Common myeloid progenitor, CD34-positive (primary cell): Measurements from ENCODE around the gene SLIT3.

Experiments
- CTCF ChIA-PET: fragments of 350-600 bp; sonication (Branson Sonifier 250); formaldehyde crosslinking; loops from one replicate; lab custom pipeline; 2021; ENCODE audit warnings: antibody characterized with exemption; lab: Charles Lee
- POLR2A ChIA-PET: fragments of 350-600 bp; sonication (Branson Sonifier 250); formaldehyde crosslinking; loops from one replicate; lab custom pipeline; 2021; ENCODE audit warnings: antibody characterized with exemption; lab: Charles Lee
- DNase-seq, 3 donors: peaks; one replicate each; pipeline versions ENCODE4 v3.0.0 to v3.0.0-alpha.2; 2013
- H3K27ac ChIP-seq, 2 experiments: 1 replicate in 1 of 2; 2 replicates in 1 of 2; pipeline ENCODE4 v1.7.0; 2013; ENCODE audit warnings: inconsistent platforms in 2 of 2, low read length in 2 of 2, mild to moderate bottlenecking in 2 of 2, low read depth in 1 of 2, moderate library complexity in 1 of 2; ENCODE audit not compliant: severe bottlenecking in 2 of 2, insufficient read depth in 1 of 2, poor library complexity in 1 of 2
- H3K27me3 ChIP-seq, 5 experiments: replicated peaks in 2 of 5; 1 replicate in 3 of 5; 2 replicates in 2 of 5; pipeline versions ENCODE4 v1.6.1 to v1.7.0; 2013; ENCODE audit warnings: low read length in 4 of 5, mild to moderate bottlenecking in 2 of 5, moderate library complexity in 2 of 5, inconsistent platforms in 1 of 5; ENCODE audit not compliant: insufficient read depth in 5 of 5, control insufficient read depth in 4 of 5
- H3K36me3 ChIP-seq, 4 experiments: 1 replicate in 2 of 4; 2 replicates in 2 of 4; pipeline versions ENCODE4 v1.6.1 to v1.7.0; 2013; ENCODE audit warnings: low read length in 3 of 4, control low read depth in 1 of 4, mild to moderate bottlenecking in 1 of 4; ENCODE audit not compliant: control insufficient read depth in 4 of 4, insufficient read depth in 4 of 4
- H3K4me1 ChIP-seq, 4 experiments: 1 replicate in 3 of 4; 2 replicates in 1 of 4; pipeline versions ENCODE4 v1.6.1 to v1.7.1; 2013; ENCODE audit warnings: low read length in 3 of 4, mild to moderate bottlenecking in 3 of 4, control low read depth in 1 of 4, inconsistent platforms in 1 of 4, moderate library complexity in 1 of 4; ENCODE audit not compliant: control insufficient read depth in 4 of 4, insufficient read depth in 4 of 4; ENCODE audit errors: control extremely low read depth in 1 of 4
- H3K4me3 ChIP-seq, 7 experiments: 1 replicate in 4 of 7; 2 replicates in 3 of 7; pipeline versions ENCODE4 v1.5.1 to v1.7.0; 2013; ENCODE audit warnings: mild to moderate bottlenecking in 7 of 7, low read length in 6 of 7, moderate library complexity in 6 of 7, inconsistent platforms in 2 of 7, low read depth in 2 of 7, control low read depth in 1 of 7; ENCODE audit not compliant: insufficient read depth in 4 of 7, control insufficient read depth in 1 of 7; ENCODE audit errors: extremely low read depth in 1 of 7
- H3K9me3 ChIP-seq, 5 experiments: 1 replicate in 4 of 5; 2 replicates in 1 of 5; pipeline versions ENCODE4 v1.6.1 to v1.7.1; 2013; ENCODE audit warnings: low read length in 4 of 5, mild to moderate bottlenecking in 2 of 5, inconsistent platforms in 1 of 5, low read depth in 1 of 5, moderate library complexity in 1 of 5; ENCODE audit not compliant: control insufficient read depth in 4 of 5, insufficient read depth in 2 of 5; ENCODE audit errors: control extremely low read depth in 1 of 5
- WGBS: methylation state at CpG from one replicate; pipeline ENCODE4 v1.1.5; 2013; ENCODE audit not compliant: insufficient coverage; 5-methylcytosine and 5-hydroxymethylcytosine counted together

The SLIT3 gene

GRCh38 chr5:168654211-168654721 lies 646.7 kb downstream of the SLIT3 start:
- POLR2A ChIA-PET = no interaction called here
- 37% methylated on average over 6 of the region's 10 CpGs for WGBS
- Histone ChIP-seq H3K36me3 (no peaks in the 10 kb centered on the region), H3K27ac (no peak overlapping the region), H3K27me3 (no peaks in the 10 kb centered on the region), H3K9me3 (peaks cover 0 to 1% (median 0%) of the 10 kb centered on the region in 5 experiments), H3K4me3 (no peak overlapping the region), H3K4me1 (peaks cover 0 to 3% (median 0%) of the 10 kb centered on the region in 4 experiments)
- CTCF ChIA-PET = interaction anchor here (0.8 kb wide), 1 partner anchor 26 kb away, joined by 3 read pairs; no protein-coding TSS in a partner anchor
- DNase-seq = peak in 2 of 3 donors; percentile 36 to 62

- Histone ChIP-seq H3K9me3 (peaks cover 0 to 3% (median 0%) of the 10 kb centered on the region in 5 experiments), H3K36me3 (no peaks in the 10 kb centered on the region), H3K27me3 (no peaks in the 10 kb centered on the region), H3K27ac (no peak overlapping the region), H3K4me1 (peaks cover 0 to 3% (median 0%) of the 10 kb centered on the region in 4 experiments), H3K4me3 (no peak overlapping the region)
- no peak for DNase-seq
- ChIA-PET CTCF (no interaction called here), POLR2A (no interaction called here)
- WGBS = 71% methylated on average over 3 of the region's 4 CpGs
Observed at GRCh38 chr5:168653626-168654025, 647.3 kb downstream of the SLIT3 start.

- DNase-seq = peak in 2 of 3 donors; percentile 3 to 6
- H3K4me1 ChIP-seq = peaks cover 0 to 3% (median 0%) of the 10 kb centered on the region in 4 experiments
- CTCF ChIA-PET = interaction anchor here (1.3 kb wide), 1 partner anchor 19 kb away, joined by 4 read pairs; no protein-coding TSS in a partner anchor
- no peaks in the 10 kb centered on the region for H3K36me3 ChIP-seq
- H3K27me3 ChIP-seq = no peaks in the 10 kb centered on the region
- no peak overlapping the region for H3K27ac ChIP-seq
- no peak overlapping the region for H3K4me3 ChIP-seq
- POLR2A ChIA-PET = no interaction called here
- H3K9me3 ChIP-seq = peaks cover 0 to 3% (median 0%) of the 10 kb centered on the region in 5 experiments
Observed at GRCh38 chr5:168651648-168652047, 649.3 kb downstream of the SLIT3 start.

GRCh38 chr5:168649306-168649705 lies 651.6 kb downstream of the SLIT3 start:
- no CpG with 5 or more reads among the region's 2 CpGs for WGBS
- ChIA-PET CTCF (no interaction called here), POLR2A (no interaction called here)
- Histone ChIP-seq H3K27me3 (no peaks in the 10 kb centered on the region), H3K36me3 (no peaks in the 10 kb centered on the region), H3K9me3 (peaks cover 0 to 3% (median 0%) of the 10 kb centered on the region in 5 experiments), H3K4me3 (no peak overlapping the region), H3K4me1 (peaks cover 0 to 3% (median 0%) of the 10 kb centered on the region in 4 experiments), H3K27ac (no peak overlapping the region)
- DNase-seq = no peak

GRCh38 chr5:168648576-168648975 lies 652.4 kb downstream of the SLIT3 start:
- WGBS = no CpG with 5 or more reads among the region's 1 CpG
- Histone ChIP-seq H3K9me3 (peaks cover 0 to 3% (median 0%) of the 10 kb centered on the region in 5 experiments), H3K27me3 (no peaks in the 10 kb centered on the region), H3K27ac (no peak overlapping the region), H3K36me3 (no peaks in the 10 kb centered on the region), H3K4me3 (no peak overlapping the region), H3K4me1 (peaks cover 0 to 2% (median 0%) of the 10 kb centered on the region in 4 experiments)
- DNase-seq = no peak
- ChIA-PET POLR2A (no interaction called here), CTCF (no interaction called here)

- POLR2A ChIA-PET = no interaction called here
- no peak for DNase-seq
Observed at GRCh38 chr5:168648016-168648415, 652.9 kb downstream of the SLIT3 start.

GRCh38 chr5:168647083-168647482 lies 653.9 kb downstream of the SLIT3 start:
- H3K4me3 ChIP-seq = no peak overlapping the region
- H3K27ac ChIP-seq = no peak overlapping the region
- no peak for DNase-seq
- no peaks in the 10 kb centered on the region for H3K27me3 ChIP-seq
- H3K9me3 ChIP-seq = peaks cover 0 to 3% (median 0%) of the 10 kb centered on the region in 5 experiments
- no peaks in the 10 kb centered on the region for H3K4me1 ChIP-seq
- POLR2A ChIA-PET = no interaction called here
- CTCF ChIA-PET = no interaction called here
- H3K36me3 ChIP-seq = no peaks in the 10 kb centered on the region

More at GRCh38 chr5:168648016-168648415, 652.9 kb downstream of the SLIT3 start:
- CTCF ChIA-PET = no interaction called here
- no peaks in the 10 kb centered on the region for H3K36me3 ChIP-seq
- H3K27me3 ChIP-seq = no peaks in the 10 kb centered on the region
- no peak overlapping the region for H3K4me3 ChIP-seq
- H3K4me1 ChIP-seq = no peaks in the 10 kb centered on the region
- no peak overlapping the region for H3K27ac ChIP-seq
- H3K9me3 ChIP-seq = peaks cover 0 to 3% (median 0%) of the 10 kb centered on the region in 5 experiments
- WGBS = 100% methylated on average over 1 of the region's 1 CpG
